HEK293 (cell line): ENCODE measurements around the gene CADPS.

ENCODE experiments used
- CTCF ChIA-PET: fragments of 350-600 bp; formaldehyde crosslinking; extraction: SDS; loops from one replicate; lab custom pipeline; 2021; ENCODE audit warnings: antibody characterized with exemption; lab: Yijun Ruan, JAX
- POLR2A ChIA-PET: fragments of 300-600 bp; formaldehyde crosslinking; extraction: SDS; loops from one replicate; lab custom pipeline; 2020; ENCODE audit warnings: antibody characterized with exemption, inconsistent platforms; lab: Yijun Ruan, JAX
- H3K27ac ChIP-seq: fragments of 200-500 bp; sonication (Bioruptor generic); 2 replicates; pipeline ENCODE4 v1.5.1; 2014; ENCODE audit warnings: low read depth, low read length, control low read depth, inconsistent platforms; ENCODE audit errors: extremely low read depth
- H3K36me3 ChIP-seq, 2 experiments: fragments of 200-500 bp in 1 of 2; sonication (Bioruptor generic) in 1 of 2; 1 replicate in 1 of 2; 2 replicates in 1 of 2; pipeline ENCODE4 v1.5.1; 2014 to 2017; ENCODE audit warnings: inconsistent platforms in 2 of 2, low read length in 2 of 2; ENCODE audit not compliant: control insufficient read depth in 2 of 2, insufficient read depth in 1 of 2
- H3K4me1 ChIP-seq: fragments of 200-500 bp; sonication (Bioruptor generic); 2 replicates; pipeline ENCODE4 v1.5.1; 2014; ENCODE audit warnings: mild to moderate bottlenecking, low read length, inconsistent platforms; ENCODE audit not compliant: control insufficient read depth, insufficient read depth
- H3K4me3 ChIP-seq: 2 replicates; pipeline ENCODE4 v1.5.1; 2011; ENCODE audit warnings: low read depth, mild to moderate bottlenecking, control low read depth, low read length, moderate library complexity
- H3K9me3 ChIP-seq: fragments of 200-500 bp; sonication (Bioruptor generic); 2 replicates; pipeline ENCODE4 v1.5.1; 2014; ENCODE audit warnings: low read depth, low read length, inconsistent platforms; ENCODE audit not compliant: control insufficient read depth, insufficient read depth
- FEZF1 ChIP-seq: fragments of 450-650 bp; formaldehyde crosslinking; IDR thresholded peaks from 2 replicates; pipeline ENCODE4 v1.5.1; 2016; ENCODE audit warnings: missing biosample characterization, missing genetic modification characterization
- HOXA7 ChIP-seq: sonication (generic); formaldehyde crosslinking; IDR thresholded peaks from 2 replicates; pipeline ENCODE4 v1.8.1; 2022; ENCODE audit warnings: missing genetic modification reagents, borderline replicate concordance
- TCF7L2 ChIP-seq: IDR thresholded peaks from 2 replicates; pipeline ENCODE4 v1.6.1; 2011; ENCODE audit warnings: low read depth, mild to moderate bottlenecking, inconsistent platforms, low read length, moderate library complexity, borderline replicate concordance
- ZBTB20 ChIP-seq: fragments of 450-650 bp; formaldehyde crosslinking; IDR thresholded peaks from 2 replicates; pipeline ENCODE4 v1.5.1; 2016; ENCODE audit warnings: missing biosample characterization, missing genetic modification characterization
- ZNF155 ChIP-seq: fragments of 450-650 bp; formaldehyde crosslinking; IDR thresholded peaks from 2 replicates; pipeline ENCODE4 v1.5.1; 2016; ENCODE audit warnings: missing biosample characterization, missing genetic modification characterization
- ZNF16 ChIP-seq: fragments of 450-650 bp; formaldehyde crosslinking; IDR thresholded peaks from 2 replicates; pipeline ENCODE4 v1.5.1; 2016; ENCODE audit warnings: low read depth, missing biosample characterization, missing genetic modification characterization
- ZNF239 ChIP-seq: fragments of 450-650 bp; formaldehyde crosslinking; IDR thresholded peaks from 2 replicates; pipeline ENCODE4 v1.5.1; 2016; ENCODE audit warnings: missing biosample characterization, missing genetic modification characterization
- ZNF274 ChIP-seq, 2 experiments: fragments of 200-500 bp in 1 of 2; fragments of 450-650 bp in 1 of 2; sonication (Bioruptor generic) in 1 of 2; formaldehyde crosslinking in 1 of 2; IDR thresholded peaks; 2 replicates each; pipeline versions ENCODE4 v1.5.1 to v1.6.1; 2014 to 2016; ENCODE audit warnings: borderline replicate concordance in 1 of 2, inconsistent platforms in 1 of 2, low read length in 1 of 2, missing biosample characterization in 1 of 2, missing genetic modification characterization in 1 of 2
- ZNF423 ChIP-seq: fragments of 450-650 bp; formaldehyde crosslinking; IDR thresholded peaks from 2 replicates; pipeline ENCODE4 v1.5.1; 2016; ENCODE audit warnings: missing biosample characterization, missing genetic modification characterization
- ZNF544 ChIP-seq: fragments of 450-650 bp; formaldehyde crosslinking; IDR thresholded peaks from 2 replicates; pipeline ENCODE4 v1.5.0; 2017; ENCODE audit warnings: missing biosample characterization, missing genetic modification characterization
- ZNF548 ChIP-seq: fragments of 450-650 bp; formaldehyde crosslinking; IDR thresholded peaks from 2 replicates; pipeline ENCODE4 v1.5.1; 2016; ENCODE audit warnings: missing biosample characterization, missing genetic modification characterization
- ZNF596 ChIP-seq: fragments of 450-650 bp; IDR thresholded peaks from 2 replicates; pipeline ENCODE4 v1.5.0; 2018; ENCODE audit warnings: missing biosample characterization, mild to moderate bottlenecking, missing genetic modification characterization, moderate library complexity
- ZNF677 ChIP-seq: fragments of 450-650 bp; IDR thresholded peaks from 2 replicates; pipeline ENCODE4 v1.5.0; 2018; ENCODE audit warnings: missing biosample characterization, mild to moderate bottlenecking, missing genetic modification characterization, moderate library complexity
- ZNF707 ChIP-seq: fragments of 450-650 bp; formaldehyde crosslinking; IDR thresholded peaks from 2 replicates; pipeline ENCODE4 v1.5.1; 2016; ENCODE audit warnings: missing biosample characterization, missing genetic modification characterization
- TF ChIP-seq, protein P1 (sequence below): fragments of 450-650 bp; formaldehyde crosslinking; IDR thresholded peaks from 2 replicates; pipeline ENCODE4 v1.5.1; 2016; ENCODE audit warnings: missing biosample characterization, missing genetic modification characterization
- TF ChIP-seq, protein P2 (sequence below): fragments of 450-650 bp; formaldehyde crosslinking; IDR thresholded peaks from 2 replicates; pipeline ENCODE4 v1.5.1; 2016; ENCODE audit warnings: missing biosample characterization, missing genetic modification characterization
- TF ChIP-seq, protein P3 (sequence below): fragments of 450-650 bp; formaldehyde crosslinking; IDR thresholded peaks from 2 replicates; pipeline ENCODE4 v1.5.1; 2016; ENCODE audit warnings: missing biosample characterization, missing genetic modification characterization
- TF ChIP-seq, protein P4 (sequence below): fragments of 450-650 bp; formaldehyde crosslinking; IDR thresholded peaks from 2 replicates; pipeline ENCODE4 v1.5.1; 2017; ENCODE audit warnings: missing biosample characterization, missing genetic modification characterization
- TF ChIP-seq, protein P5 (sequence below): fragments of 450-650 bp; formaldehyde crosslinking; IDR thresholded peaks from 2 replicates; pipeline ENCODE4 v1.5.1; 2016; ENCODE audit warnings: missing biosample characterization, missing genetic modification characterization
- TF ChIP-seq, protein P6 (sequence below): fragments of 450-650 bp; formaldehyde crosslinking; IDR thresholded peaks from 2 replicates; pipeline ENCODE4 v1.5.1; 2016; ENCODE audit warnings: missing biosample characterization, missing genetic modification characterization
- TF ChIP-seq, protein P7 (sequence below): fragments of 450-650 bp; formaldehyde crosslinking; IDR thresholded peaks from 2 replicates; pipeline ENCODE4 v1.5.1; 2017; ENCODE audit warnings: missing biosample characterization, mild to moderate bottlenecking, missing genetic modification characterization, moderate library complexity

The CADPS gene

DNA sequence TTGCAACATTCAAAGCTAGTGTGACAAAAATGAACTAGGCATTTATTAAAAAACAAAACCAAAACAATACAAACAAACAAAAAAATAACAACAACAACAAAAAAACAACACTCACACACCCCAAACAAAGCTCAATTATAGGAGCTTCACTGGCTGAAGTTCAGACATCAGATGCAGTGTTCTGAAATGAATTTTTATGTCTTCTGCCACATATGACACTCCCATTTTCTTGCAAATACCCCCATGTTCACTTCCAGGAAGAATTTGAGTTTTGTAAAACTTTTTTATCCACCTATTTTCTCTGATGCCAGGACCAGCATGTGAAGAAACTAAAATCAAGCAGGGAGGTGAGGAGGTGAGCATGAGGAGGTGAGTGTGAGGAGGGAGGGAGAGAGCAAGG lies 113.9 kb downstream of the CADPS start (continued):
- TF ChIP-seq, protein P1, sequence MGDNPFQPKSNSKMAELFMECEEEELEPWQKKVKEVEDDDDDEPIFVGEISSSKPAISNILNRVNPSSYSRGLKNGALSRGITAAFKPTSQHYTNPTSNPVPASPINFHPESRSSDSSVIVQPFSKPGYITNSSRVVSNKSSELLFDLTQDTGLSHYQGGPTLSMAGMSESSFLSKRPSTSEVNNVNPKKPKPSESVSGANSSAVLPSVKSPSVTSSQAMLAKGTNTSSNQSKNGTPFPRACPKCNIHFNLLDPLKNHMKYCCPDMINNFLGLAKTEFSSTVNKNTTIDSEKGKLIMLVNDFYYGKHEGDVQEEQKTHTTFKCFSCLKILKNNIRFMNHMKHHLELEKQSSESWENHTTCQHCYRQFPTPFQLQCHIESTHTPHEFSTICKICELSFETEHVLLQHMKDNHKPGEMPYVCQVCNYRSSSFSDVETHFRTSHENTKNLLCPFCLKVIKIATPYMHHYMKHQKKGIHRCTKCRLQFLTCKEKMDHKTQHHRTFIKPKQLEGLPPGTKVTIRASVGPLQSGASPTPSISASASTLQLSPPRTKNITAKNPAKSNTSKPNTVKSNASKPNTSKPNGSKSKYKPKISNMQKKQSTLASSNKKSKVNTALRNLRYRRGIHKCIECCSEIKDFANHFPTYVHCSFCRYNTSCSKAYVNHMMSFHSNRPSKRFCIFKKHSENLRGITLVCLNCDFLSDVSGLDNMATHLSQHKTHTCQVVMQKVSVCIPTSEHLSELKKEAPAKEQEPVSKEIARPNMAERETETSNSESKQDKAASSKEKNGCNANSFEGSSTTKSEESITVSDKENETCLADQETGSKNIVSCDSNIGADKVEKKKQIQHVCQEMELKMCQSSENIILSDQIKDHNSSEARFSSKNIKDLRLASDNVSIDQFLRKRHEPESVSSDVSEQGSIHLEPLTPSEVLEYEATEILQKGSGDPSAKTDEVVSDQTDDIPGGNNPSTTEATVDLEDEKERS: no peak
- TF ChIP-seq FEZF1 (no peak), ZNF544 (tag by site-specific recombination) (no peak)

DNA sequence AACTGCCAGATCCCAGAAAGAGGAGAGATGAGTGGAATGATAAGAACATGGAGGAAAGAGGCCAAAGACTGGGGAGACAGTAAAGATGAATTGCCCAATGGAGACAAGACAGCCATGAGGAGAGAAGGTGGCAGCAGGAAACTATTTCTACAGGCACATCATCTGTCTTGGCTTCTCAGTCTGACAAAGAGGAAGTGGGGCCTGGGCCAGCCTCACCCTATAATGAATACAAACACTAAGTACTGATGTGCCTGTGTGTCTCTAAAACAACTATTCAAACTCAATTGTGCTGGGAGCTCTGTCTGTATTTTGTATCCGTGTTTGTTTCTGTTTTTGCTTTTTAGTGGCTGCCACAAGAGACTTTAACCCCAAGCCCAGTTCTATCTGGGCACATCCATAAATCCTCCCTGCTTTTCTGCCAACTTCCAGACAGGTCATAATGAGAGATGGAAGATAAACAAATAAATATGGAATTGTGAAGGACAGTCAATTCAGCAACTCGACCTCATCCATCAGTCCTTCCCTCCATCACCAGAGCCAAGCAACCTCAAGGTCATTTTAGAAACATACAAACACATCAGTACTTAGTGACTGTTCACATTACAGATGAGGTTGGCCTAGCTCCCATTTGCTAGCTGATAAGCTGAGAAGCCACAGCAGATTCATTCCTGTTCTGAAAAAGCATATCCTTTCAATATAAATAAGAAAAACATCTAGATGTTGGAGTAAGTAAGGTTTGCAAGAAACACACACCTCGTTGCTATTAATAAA lies 116.7 kb downstream of the CADPS start:
- ChIA-PET POLR2A (no interaction called here), CTCF (no interaction called here)

DNA sequence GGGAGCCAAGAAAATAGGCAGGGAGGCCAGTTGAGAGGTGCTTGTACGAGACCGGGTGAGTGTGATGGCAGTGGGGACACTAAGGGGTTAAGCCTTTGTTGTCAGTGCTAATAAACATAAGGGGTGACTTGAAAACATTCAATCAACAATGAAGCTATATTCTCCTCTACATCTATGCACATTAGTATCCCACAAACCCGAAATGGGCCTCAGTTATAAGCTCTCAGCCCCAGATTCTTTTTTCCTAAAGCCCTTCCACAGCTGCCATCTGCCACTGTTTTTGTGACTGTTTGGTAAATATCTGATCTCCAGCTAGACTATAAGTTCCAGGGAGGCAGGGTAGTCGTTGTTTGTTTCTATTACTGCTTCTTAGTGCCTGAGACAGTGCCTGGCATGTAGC lies 118.2 kb downstream of the CADPS start:
- Histone ChIP-seq H3K4me3 (no peak overlapping the region), H3K36me3 (no peaks in the 10 kb centered on the region), H3K27ac (no peak overlapping the region), H3K4me1 (no peaks in the 10 kb centered on the region), H3K9me3 (no peaks in the 10 kb centered on the region)
- POLR2A ChIA-PET: no interaction called here
- CTCF ChIA-PET: no interaction called here
- TF ChIP-seq ZNF155 (tag by site-specific recombination) (no peak), TCF7L2 (no peak), ZNF677 (tag by site-specific recombination) (no peak), ZNF596 (no peak), HOXA7 (no peak), ZNF548 (no peak)
- TF ChIP-seq, protein P2, sequence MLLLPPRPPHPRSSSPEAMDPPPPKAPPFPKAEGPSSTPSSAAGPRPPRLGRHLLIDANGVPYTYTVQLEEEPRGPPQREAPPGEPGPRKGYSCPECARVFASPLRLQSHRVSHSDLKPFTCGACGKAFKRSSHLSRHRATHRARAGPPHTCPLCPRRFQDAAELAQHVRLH: no peak
- TF ChIP-seq, protein P3, sequence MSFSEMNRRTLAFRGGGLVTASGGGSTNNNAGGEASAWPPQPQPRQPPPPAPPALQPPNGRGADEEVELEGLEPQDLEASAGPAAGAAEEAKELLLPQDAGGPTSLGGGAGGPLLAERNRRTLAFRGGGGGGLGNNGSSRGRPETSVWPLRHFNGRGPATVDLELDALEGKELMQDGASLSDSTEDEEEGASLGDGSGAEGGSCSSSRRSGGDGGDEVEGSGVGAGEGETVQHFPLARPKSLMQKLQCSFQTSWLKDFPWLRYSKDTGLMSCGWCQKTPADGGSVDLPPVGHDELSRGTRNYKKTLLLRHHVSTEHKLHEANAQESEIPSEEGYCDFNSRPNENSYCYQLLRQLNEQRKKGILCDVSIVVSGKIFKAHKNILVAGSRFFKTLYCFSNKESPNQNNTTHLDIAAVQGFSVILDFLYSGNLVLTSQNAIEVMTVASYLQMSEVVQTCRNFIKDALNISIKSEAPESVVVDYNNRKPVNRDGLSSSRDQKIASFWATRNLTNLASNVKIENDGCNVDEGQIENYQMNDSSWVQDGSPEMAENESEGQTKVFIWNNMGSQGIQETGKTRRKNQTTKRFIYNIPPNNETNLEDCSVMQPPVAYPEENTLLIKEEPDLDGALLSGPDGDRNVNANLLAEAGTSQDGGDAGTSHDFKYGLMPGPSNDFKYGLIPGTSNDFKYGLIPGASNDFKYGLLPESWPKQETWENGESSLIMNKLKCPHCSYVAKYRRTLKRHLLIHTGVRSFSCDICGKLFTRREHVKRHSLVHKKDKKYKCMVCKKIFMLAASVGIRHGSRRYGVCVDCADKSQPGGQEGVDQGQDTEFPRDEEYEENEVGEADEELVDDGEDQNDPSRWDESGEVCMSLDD (tag by site-specific recombination): no peak
- TF ChIP-seq, protein P4, sequence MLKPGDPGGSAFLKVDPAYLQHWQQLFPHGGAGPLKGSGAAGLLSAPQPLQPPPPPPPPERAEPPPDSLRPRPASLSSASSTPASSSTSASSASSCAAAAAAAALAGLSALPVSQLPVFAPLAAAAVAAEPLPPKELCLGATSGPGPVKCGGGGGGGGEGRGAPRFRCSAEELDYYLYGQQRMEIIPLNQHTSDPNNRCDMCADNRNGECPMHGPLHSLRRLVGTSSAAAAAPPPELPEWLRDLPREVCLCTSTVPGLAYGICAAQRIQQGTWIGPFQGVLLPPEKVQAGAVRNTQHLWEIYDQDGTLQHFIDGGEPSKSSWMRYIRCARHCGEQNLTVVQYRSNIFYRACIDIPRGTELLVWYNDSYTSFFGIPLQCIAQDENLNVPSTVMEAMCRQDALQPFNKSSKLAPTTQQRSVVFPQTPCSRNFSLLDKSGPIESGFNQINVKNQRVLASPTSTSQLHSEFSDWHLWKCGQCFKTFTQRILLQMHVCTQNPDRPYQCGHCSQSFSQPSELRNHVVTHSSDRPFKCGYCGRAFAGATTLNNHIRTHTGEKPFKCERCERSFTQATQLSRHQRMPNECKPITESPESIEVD (tag by site-specific recombination): no peak
- TF ChIP-seq, protein P5, sequence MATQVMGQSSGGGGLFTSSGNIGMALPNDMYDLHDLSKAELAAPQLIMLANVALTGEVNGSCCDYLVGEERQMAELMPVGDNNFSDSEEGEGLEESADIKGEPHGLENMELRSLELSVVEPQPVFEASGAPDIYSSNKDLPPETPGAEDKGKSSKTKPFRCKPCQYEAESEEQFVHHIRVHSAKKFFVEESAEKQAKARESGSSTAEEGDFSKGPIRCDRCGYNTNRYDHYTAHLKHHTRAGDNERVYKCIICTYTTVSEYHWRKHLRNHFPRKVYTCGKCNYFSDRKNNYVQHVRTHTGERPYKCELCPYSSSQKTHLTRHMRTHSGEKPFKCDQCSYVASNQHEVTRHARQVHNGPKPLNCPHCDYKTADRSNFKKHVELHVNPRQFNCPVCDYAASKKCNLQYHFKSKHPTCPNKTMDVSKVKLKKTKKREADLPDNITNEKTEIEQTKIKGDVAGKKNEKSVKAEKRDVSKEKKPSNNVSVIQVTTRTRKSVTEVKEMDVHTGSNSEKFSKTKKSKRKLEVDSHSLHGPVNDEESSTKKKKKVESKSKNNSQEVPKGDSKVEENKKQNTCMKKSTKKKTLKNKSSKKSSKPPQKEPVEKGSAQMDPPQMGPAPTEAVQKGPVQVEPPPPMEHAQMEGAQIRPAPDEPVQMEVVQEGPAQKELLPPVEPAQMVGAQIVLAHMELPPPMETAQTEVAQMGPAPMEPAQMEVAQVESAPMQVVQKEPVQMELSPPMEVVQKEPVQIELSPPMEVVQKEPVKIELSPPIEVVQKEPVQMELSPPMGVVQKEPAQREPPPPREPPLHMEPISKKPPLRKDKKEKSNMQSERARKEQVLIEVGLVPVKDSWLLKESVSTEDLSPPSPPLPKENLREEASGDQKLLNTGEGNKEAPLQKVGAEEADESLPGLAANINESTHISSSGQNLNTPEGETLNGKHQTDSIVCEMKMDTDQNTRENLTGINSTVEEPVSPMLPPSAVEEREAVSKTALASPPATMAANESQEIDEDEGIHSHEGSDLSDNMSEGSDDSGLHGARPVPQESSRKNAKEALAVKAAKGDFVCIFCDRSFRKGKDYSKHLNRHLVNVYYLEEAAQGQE (tag by site-specific recombination): no peak

More for the DNA sequence above, 116.7 kb downstream of the CADPS start:
- no peaks in the 10 kb centered on the region for H3K9me3 ChIP-seq
- no peaks in the 10 kb centered on the region for H3K36me3 ChIP-seq
- H3K4me3 ChIP-seq: no peak overlapping the region
- no peak overlapping the region for H3K27ac ChIP-seq
- TF ChIP-seq, protein P6, sequence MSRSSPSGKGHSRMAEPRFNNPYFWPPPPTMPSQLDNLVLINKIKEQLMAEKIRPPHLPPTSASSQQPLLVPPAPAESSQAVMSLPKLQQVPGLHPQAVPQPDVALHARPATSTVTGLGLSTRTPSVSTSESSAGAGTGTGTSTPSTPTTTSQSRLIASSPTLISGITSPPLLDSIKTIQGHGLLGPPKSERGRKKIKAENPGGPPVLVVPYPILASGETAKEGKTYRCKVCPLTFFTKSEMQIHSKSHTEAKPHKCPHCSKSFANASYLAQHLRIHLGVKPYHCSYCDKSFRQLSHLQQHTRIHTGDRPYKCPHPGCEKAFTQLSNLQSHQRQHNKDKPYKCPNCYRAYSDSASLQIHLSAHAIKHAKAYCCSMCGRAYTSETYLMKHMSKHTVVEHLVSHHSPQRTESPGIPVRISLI: no peak
- TF ChIP-seq ZNF239 (no peak), ZNF707 (tag by site-specific recombination) (no peak), ZNF16 (no peak), ZNF274 (IDR thresholded peaks at IDR 0.05; ENCODE audit: low read length) (no peak), ZNF274 (tag by site-specific recombination; IDR thresholded peaks at IDR 0.05; ENCODE audit: borderline replicate concordance) (no peak), ZNF423 (no peak), ZBTB20 (no peak)
- TF ChIP-seq, protein P7, sequence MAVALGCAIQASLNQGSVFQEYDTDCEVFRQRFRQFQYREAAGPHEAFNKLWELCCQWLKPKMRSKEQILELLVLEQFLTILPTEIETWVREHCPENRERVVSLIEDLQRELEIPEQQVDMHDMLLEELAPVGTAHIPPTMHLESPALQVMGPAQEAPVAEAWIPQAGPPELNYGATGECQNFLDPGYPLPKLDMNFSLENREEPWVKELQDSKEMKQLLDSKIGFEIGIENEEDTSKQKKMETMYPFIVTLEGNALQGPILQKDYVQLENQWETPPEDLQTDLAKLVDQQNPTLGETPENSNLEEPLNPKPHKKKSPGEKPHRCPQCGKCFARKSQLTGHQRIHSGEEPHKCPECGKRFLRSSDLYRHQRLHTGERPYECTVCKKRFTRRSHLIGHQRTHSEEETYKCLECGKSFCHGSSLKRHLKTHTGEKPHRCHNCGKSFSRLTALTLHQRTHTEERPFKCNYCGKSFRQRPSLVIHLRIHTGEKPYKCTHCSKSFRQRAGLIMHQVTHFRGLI: no peak
- no peaks in the 10 kb centered on the region for H3K4me1 ChIP-seq
